Mesothelial cell of epicardium (in vitro differentiated cells): Measurements from ENCODE around the gene RUNX2. TPM values are rescaled to one million over a fixed set of nuclear protein-coding genes. Genes with fewer than 3 reads are reported as not detected.

Source experiments
- DNase-seq, 2 experiments: peaks; one replicate each; pipeline ENCODE4 v3.0.0; 2021; ENCODE audit warnings: low spot score in 2 of 2; ENCODE audit not compliant: unreplicated experiment in 2 of 2
- H3K27ac Mint-ChIP-seq: 2 replicates; pipeline ENCODE4 v1.8.0; 2021; ENCODE audit warnings: mixed read lengths
- H3K27me3 Mint-ChIP-seq: 2 replicates; pipeline ENCODE4 v1.8.0; 2021; ENCODE audit warnings: low read depth, mixed read lengths
- H3K36me3 Mint-ChIP-seq: 2 replicates; pipeline ENCODE4 v1.8.0; 2021; ENCODE audit warnings: mixed read lengths
- H3K4me1 Mint-ChIP-seq: 2 replicates; pipeline ENCODE4 v1.8.0; 2021; ENCODE audit warnings: mixed read lengths
- H3K4me3 Mint-ChIP-seq: 2 replicates; pipeline ENCODE4 v1.8.0; 2021; ENCODE audit warnings: mild to moderate bottlenecking, moderate library complexity, mixed read lengths
- H3K9me3 Mint-ChIP-seq: 2 replicates; pipeline ENCODE4 v1.8.0; 2021; ENCODE audit warnings: mixed read lengths
- CTCF ChIP-seq: fragments of 200-600 bp; sonication (generic); IDR thresholded peaks from one replicate; pipeline ENCODE4 v1.5.0; 2021; ENCODE audit warnings: antibody characterized with exemption; ENCODE audit not compliant: unreplicated experiment
- total RNA-seq: library from RNA; stranded (reverse); gene quantifications from 3 replicates; pipeline ENCODE4 v1.2.1, GENCODE V29; 2021

The RUNX2 gene
- total RNA-seq, 1 donor from 2014 or later: 4.4 TPM

DNA sequence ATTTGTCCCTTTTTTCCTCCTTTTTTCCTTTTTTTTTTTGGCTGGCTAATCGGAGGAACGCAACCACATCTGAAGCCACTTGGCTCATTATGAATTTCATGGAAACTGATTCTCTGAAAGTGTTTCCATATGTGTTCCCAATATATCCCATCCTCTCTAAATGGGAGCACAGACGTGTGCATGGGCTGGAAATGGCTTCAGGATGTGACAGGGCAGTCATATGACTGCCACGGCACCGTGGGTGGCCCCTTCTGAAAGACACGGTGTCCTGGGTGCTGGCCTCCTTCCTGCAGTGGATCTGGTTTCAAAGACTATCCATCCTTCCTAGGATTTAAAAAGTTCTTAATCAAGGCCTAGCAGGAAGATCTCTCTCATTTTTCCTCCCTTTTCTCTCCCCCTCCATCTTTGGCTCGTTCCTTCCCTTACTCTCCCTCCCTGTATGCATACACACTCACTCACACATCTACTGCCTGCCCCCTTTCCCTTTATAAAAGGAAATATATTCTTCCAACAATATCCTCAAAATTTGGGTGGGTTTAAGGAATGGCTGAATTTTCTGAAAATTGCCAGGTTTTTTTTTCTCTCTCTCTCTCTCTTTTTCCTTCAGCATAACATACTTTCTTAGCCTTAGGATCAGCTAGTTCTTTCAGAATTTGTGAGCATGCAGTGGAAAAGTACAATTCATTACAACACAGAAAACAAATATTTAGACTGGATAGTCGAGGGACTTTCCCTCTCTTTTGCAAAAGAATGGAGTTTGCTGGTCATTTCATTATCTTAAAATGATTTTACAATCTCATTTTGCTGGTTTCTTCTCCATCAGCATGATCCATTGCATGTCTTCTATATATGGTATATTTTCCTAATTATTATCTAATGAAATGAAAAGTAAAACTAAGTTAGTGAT, 210.8 kb downstream of the RUNX2 start:
- no peak for TF ChIP-seq CTCF
- Mint-ChIP-seq H3K4me1 (peaks cover 38% of the 10 kb centered on the region), H3K9me3 (no peaks in the 10 kb centered on the region), H3K27me3 (peaks cover 4% of the 10 kb centered on the region), H3K4me3 (no peak overlapping the region), H3K36me3 (no peaks in the 10 kb centered on the region), H3K27ac (peak overlapping the region; percentile 81)
- DNase-seq: no peak

GRCh38 chr6:45540375-45540920, 212.3 kb downstream of the RUNX2 start:
- H3K4me3 Mint-ChIP-seq: no peak overlapping the region
- no peak for TF ChIP-seq CTCF
- DNase-seq: no peak
- H3K4me1 Mint-ChIP-seq: peaks cover 35% of the 10 kb centered on the region
- H3K9me3 Mint-ChIP-seq: no peaks in the 10 kb centered on the region
- peak overlapping the region; percentile 38 for H3K27ac Mint-ChIP-seq
- peaks cover 4% of the 10 kb centered on the region for H3K27me3 Mint-ChIP-seq
- no peaks in the 10 kb centered on the region for H3K36me3 Mint-ChIP-seq

DNA sequence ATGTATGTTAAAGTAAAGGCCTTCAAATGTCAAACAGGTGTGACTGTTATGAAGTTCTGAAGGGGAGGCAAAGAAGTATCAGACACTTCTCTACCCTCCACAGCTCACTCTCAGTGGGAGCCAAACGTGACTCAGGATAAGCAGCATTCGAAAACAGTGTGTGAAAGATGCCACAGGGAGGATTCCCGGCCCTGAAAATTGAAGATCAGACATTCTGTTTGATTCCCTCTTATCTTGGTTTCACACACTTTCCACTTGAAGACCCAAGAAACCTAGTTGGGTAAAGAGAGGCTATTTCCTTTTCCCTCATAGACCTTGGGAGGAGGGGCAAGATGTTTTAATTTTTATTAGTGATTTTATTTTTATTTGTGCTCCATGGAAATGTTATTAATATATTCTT, 213.8 kb downstream of the RUNX2 start:
- DNase-seq: no peak
- H3K36me3 Mint-ChIP-seq: no peaks in the 10 kb centered on the region
- no peak overlapping the region for H3K27ac Mint-ChIP-seq
- H3K9me3 Mint-ChIP-seq: no peaks in the 10 kb centered on the region
- no peak for TF ChIP-seq CTCF
- peaks cover 31% of the 10 kb centered on the region for H3K4me1 Mint-ChIP-seq
- H3K4me3 Mint-ChIP-seq: no peak overlapping the region
- no peaks in the 10 kb centered on the region for H3K27me3 Mint-ChIP-seq

GRCh38 chr6:45543298-45544235, 215.4 kb downstream of the RUNX2 start:
- Mint-ChIP-seq H3K27me3 (no peaks in the 10 kb centered on the region), H3K27ac (no peak overlapping the region), H3K9me3 (no peaks in the 10 kb centered on the region), H3K4me3 (no peak overlapping the region), H3K4me1 (peaks cover 24% of the 10 kb centered on the region), H3K36me3 (no peaks in the 10 kb centered on the region)
- TF ChIP-seq CTCF: no peak
- DNase-seq: no peak

DNA sequence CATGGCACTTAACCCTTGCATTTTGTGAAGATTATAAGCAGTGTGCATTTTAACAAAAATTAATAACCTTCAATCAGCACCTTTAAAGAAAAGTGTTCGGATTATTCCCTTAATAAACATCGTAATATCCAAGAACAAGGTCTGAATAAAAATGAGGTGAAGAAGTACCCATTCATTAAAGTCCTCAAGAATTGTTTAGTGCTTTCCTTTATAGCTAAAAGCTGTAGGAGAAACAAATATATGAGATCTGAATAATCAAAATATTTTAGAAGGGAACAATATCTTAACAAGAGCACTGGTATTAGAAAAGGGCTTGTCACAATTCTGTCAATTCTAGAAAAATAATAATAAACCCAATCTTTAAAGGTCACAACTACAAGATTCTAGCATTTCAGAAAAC, 217.3 kb downstream of the RUNX2 start:
- H3K27me3 Mint-ChIP-seq: no peaks in the 10 kb centered on the region
- DNase-seq: no peak
- no peak overlapping the region for H3K4me3 Mint-ChIP-seq
- no peaks in the 10 kb centered on the region for H3K9me3 Mint-ChIP-seq
- no peaks in the 10 kb centered on the region for H3K36me3 Mint-ChIP-seq
- H3K4me1 Mint-ChIP-seq: peaks cover 10% of the 10 kb centered on the region
- TF ChIP-seq CTCF: no peak
- H3K27ac Mint-ChIP-seq: no peak overlapping the region
